SK-N-SH treated with all-trans-retinoic acid at 6 μM for 48 hours (cell line): ENCODE data around the gene NNAT.

Experiments
- ARNTL ChIP-seq: fragments of 450-650 bp; formaldehyde crosslinking; IDR thresholded peaks from 2 replicates; pipeline ENCODE4 v1.5.0; 2020; ENCODE audit warnings: low read depth, mild to moderate bottlenecking, moderate library complexity, borderline replicate concordance
- BACH2 ChIP-seq: fragments of 250-450 bp; sonication (Bioruptor Pico); IDR thresholded peaks from 2 replicates; pipeline ENCODE4 v1.9.0; 2021; ENCODE audit warnings: mild to moderate bottlenecking, borderline replicate concordance
- ESRRG ChIP-seq: fragments of 250-450 bp; sonication (Bioruptor Pico); IDR thresholded peaks from 2 replicates; pipeline ENCODE4 v1.6.1; 2021; ENCODE audit warnings: mild to moderate bottlenecking
- OSR1 ChIP-seq: fragments of 250-450 bp; sonication (Bioruptor Pico); IDR thresholded peaks from 2 replicates; pipeline ENCODE4 v1.8.0; 2022; ENCODE audit warnings: moderate library complexity, mild to moderate bottlenecking, inconsistent platforms
- RARB ChIP-seq: fragments of 250-450 bp; sonication (Bioruptor Pico); IDR thresholded peaks from 2 replicates; pipeline ENCODE4 v1.8.0; 2021; ENCODE audit warnings: mild to moderate bottlenecking, moderate library complexity
- TCF4 ChIP-seq: fragments of 250-450 bp; sonication (Bioruptor Pico); IDR thresholded peaks from 2 replicates; pipeline ENCODE4 v1.8.0; 2021; ENCODE audit warnings: mild to moderate bottlenecking, moderate library complexity, borderline replicate concordance
- ZC3H10 ChIP-seq: fragments of 250-450 bp; sonication (Bioruptor Pico); IDR thresholded peaks from 2 replicates; pipeline ENCODE4 v1.5.1; 2021; ENCODE audit warnings: mild to moderate bottlenecking, moderate library complexity
- ZNF565 ChIP-seq: fragments of 450-650 bp; formaldehyde crosslinking; conservative IDR thresholded peaks from 2 replicates; pipeline ENCODE4 v1.5.0; 2020; ENCODE audit warnings: low read depth, mild to moderate bottlenecking, moderate library complexity
- ZNF70 ChIP-seq: fragments of 450-650 bp; formaldehyde crosslinking; IDR thresholded peaks from 2 replicates; pipeline ENCODE4 v1.5.0; 2020; ENCODE audit warnings: mild to moderate bottlenecking, moderate library complexity
- TF ChIP-seq, protein P1 (sequence below): fragments of 250-450 bp; sonication (Bioruptor Pico); IDR thresholded peaks from 2 replicates; pipeline ENCODE4 v1.8.0; 2020; ENCODE audit warnings: mild to moderate bottlenecking, moderate library complexity, borderline replicate concordance

DNA sequence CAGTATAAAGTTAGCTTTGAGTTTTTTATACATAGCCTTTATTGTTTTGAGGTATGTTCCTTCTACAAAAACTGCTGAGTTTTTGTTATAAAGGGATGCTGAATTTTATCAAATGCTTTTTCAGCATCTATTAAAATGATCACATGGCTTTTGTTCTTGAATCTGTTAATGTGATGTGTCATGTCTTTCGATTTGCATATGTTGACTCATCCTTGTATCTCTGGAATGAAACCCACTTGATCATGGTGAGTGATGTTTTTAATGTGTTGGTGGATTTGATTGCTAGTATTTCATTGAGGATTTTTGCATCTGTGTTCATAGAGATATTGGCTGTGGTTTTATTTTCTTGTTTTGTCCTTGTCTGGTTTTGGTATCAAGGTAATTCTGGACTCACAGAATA, 31.4 kb downstream of the NNAT start:
- TF ChIP-seq TCF4 (CRISPR knock-in tag) (no peak), RARB (CRISPR knock-in tag) (no peak), ESRRG (CRISPR knock-in tag) (no peak), ZC3H10 (no peak), ZNF70 (CRISPR knock-in tag) (no peak), ARNTL (CRISPR knock-in tag) (no peak), BACH2 (no peak), ZNF565 (CRISPR knock-in tag) (no peak), OSR1 (no peak)
- TF ChIP-seq, protein P1, sequence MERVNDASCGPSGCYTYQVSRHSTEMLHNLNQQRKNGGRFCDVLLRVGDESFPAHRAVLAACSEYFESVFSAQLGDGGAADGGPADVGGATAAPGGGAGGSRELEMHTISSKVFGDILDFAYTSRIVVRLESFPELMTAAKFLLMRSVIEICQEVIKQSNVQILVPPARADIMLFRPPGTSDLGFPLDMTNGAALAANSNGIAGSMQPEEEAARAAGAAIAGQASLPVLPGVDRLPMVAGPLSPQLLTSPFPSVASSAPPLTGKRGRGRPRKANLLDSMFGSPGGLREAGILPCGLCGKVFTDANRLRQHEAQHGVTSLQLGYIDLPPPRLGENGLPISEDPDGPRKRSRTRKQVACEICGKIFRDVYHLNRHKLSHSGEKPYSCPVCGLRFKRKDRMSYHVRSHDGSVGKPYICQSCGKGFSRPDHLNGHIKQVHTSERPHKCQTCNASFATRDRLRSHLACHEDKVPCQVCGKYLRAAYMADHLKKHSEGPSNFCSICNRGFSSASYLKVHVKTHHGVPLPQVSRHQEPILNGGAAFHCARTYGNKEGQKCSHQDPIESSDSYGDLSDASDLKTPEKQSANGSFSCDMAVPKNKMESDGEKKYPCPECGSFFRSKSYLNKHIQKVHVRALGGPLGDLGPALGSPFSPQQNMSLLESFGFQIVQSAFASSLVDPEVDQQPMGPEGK (CRISPR knock-in tag), result no peak
